HG03442 (cell line): ENCODE results near the gene IKZF1.

ENCODE experiments used
- ATAC-seq: cut with Tn5 transposase; IDR thresholded peaks from one replicate; pipeline ENCODE4 v1.9.1; 2021; ENCODE audit warnings: mild to moderate bottlenecking, moderate library complexity; ENCODE audit not compliant: unreplicated experiment

IKZF1 gene

DNA sequence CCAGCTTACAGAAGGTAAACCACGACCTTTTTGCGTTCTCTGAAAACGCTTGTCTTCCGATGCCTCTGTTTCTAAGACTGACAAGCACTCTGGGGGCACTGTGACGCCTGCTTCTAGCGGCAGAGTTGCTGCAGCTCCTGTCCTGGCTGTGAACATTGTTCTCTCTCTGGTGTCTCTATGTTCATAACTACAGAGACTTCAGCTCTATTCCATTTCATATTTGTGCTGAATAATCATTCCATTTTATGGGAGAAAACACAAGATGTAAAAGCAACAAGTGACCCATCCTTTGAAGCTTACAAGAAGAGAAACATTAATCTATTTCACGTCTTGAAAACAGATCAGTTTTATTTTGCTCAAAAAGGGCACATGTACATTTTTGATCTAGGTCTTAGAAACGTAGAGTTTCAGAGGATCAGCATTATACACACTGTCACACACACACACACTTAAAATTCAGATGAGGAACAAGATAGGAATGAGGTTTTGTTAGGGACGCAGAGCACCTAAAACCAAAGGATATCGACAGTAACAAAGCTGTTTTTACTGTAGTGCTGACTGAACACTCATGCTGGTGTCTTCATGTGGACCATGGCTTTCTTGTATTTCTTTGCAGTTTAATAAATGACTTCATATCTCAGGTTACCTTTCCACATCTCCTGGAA, 3.0 kb downstream of the IKZF1 start:
- no peak for ATAC-seq

DNA sequence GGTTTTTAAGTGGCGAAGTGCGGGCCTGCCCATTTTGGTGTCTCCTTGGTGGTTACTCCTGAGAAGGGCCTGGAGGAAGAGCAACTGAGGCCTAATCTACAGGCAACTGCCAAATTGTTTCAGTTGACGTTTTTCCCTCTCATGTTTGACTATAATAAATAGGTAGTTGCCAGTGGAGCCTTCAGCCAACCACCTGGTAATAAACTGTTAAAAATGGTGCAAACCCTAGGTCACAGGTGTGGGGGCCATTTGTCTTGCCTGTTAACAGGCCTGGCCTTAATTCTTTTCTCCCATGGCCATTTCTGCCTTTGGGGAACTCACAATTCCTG, 3.7 kb downstream of the IKZF1 start:
- ATAC-seq = no peak

DNA sequence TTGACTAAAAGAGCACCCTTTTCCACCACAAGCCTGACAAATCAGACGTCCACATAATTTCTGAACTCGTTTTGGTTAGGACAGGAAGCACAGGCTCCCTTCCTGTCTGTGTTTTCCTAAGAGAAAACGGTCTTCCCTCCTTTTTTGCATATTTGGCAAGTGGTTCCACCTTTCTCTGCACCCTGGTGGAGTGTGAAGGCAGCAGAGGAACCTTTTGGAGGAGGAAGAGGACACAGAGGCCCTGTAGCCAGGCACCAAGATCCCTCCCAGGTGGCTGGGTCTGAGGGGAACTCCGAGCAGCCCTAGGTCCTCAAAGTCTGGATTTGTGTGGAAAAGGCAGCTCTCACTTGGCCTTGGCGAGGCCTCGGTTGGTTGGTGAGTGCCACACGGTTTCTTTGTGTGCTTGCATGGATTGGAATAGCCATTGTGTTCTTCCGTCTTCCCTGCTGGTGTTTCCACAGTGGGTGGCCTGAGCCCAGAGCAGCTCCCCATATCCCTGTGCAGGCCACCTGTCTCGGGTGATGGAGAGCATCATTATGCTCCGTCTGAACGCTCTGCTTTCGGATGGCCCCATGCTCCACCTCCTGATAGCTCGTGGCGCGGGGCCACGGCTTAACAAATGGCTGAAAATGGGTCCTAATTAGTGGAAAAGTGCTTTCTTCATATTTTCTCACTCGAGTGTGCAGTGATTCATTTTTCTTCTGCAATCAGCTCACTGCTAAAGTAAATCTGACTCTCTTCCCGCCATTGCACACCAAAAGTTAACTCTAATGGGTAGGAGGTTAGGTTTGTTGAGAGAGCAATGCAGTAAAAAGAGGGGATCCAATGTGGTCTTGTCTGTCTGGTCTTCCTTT, 4.2 kb downstream of the IKZF1 start:
- no peak for ATAC-seq

DNA sequence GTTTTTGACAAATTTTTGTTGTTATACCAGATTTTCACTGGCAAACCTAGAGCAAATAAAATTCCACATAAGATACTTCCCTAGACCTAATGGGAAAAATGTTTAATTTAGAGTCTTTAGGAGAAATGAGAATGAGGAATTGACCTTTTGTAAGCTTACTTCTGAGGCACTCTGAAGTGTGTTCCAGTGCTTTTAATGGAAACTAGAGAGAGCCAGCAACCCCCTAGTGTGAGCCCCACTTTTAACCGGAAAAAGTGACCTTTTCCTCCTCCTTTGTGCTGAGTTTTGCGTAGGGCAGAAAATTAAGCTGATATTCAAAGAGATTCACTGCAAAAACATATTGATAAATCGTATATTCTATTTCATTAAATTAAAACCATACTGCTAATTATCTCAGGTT, 5.2 kb downstream of the IKZF1 start:
- ATAC-seq = no peak

DNA sequence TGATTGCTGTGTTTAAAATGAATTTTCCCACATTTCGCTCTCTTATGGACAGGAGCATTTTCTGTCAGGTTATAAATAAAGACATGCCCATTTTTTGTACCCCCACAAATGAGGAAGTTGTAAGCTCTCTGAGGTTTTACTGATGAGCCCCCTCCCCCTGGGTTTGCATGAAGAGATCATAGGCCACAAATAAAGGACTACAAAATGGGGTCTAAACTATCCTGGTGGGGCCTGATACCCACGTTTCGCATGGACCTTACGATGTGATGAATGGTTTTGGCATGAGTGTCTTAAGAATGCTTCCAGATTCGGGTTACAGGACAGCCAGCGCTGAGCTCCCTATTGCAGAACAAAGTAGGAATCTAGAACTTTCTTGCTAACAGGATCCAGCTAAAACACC, 5.8 kb downstream of the IKZF1 start:
- no peak for ATAC-seq

DNA sequence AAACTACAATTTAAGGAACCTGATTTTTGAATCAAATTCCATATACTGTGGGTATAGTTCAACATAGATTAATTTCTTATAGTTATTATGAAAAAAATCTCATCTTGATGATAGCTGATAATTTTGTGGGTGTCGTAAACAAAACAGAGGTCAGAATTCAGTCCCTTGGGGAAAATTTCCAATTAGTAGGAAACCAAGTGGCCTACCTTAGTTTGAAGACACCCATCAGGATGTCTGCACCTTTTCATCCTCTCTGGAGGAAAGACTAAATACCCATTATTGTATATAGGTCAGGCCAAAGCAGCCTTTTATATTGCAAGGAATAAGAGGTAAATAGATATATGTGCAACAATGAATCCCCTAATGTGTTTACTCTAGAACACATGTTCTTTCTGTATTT, 6.4 kb downstream of the IKZF1 start:
- no peak for ATAC-seq

DNA sequence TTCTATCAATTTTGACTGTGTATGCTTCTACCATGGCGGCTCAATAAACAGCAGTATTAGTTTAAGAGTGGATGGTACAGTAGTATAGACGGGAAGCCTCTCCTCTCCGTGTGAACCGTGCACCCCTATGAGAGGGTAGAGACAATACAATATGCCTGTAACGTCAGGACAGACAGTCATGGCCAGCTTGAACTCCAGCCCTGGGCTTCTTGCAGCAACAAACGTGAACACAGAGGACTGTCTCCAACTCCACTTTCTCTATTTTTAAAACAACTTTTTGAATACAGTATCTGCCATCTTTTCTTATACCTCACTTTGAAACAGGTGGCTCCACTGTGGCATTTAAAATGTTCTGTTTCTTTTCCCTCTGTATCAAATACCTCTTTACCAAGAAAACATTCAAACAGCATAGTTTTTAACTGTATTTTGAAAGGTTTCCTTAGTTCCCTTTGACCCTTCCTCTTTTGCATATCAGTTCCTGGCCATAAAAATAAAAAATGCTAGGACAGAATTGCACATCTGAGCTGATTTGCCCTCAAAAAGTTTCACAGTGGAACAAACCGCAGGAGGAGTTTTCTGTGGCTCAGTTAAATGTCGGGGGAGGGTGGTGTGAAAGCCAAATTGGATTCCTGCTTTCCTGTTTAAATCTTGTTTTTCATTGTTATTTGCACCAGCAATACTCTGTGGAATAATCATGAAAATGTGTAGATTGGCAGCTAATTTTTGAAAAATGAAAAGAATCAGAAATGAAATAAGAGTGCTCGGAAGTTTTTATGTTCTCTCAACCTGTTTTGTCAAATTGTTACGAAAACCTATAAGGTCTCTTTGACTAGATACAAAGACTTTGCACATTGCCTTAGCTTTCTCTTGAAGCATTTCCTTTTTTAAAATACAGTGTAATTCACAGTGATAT, 8.0 kb downstream of the IKZF1 start:
- no peak for ATAC-seq

DNA sequence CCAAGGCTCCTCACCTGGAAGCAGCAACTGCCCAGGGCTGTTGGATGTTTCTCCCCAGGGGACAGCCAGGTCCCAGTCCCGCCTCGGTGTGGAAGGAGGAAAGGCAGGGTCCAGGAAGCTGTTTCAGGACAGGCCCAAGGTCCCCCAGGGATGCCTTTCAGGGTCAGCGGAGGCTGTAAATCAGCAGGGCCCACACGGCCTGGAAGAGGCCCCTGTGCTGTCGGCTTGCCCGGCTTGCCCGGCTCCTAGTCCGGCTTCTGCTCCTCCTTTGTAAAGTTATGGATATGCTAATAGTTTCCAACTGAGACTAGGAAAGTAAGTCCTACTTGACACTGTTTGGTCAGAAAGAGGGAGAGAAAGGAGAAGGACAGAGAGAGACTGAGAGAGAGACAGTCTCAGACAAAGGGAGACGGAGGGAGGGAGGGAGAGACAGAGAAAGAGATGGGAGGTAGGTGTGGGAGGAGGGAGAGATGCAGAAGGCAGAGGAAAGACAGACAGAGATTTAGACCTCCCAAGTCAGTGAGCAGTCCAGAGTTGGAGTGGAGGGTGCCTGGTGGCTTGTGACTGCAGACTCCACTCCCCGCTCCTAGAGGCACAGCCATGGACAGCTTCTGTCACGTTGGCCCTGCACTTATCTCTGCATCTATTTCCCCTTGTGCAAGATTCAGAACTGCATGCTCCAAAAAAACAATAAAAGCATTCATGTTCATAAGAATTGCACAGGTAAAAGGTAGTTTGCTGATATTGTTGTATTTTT, 10.5 kb downstream of the IKZF1 start:
- ATAC-seq = no peak

DNA sequence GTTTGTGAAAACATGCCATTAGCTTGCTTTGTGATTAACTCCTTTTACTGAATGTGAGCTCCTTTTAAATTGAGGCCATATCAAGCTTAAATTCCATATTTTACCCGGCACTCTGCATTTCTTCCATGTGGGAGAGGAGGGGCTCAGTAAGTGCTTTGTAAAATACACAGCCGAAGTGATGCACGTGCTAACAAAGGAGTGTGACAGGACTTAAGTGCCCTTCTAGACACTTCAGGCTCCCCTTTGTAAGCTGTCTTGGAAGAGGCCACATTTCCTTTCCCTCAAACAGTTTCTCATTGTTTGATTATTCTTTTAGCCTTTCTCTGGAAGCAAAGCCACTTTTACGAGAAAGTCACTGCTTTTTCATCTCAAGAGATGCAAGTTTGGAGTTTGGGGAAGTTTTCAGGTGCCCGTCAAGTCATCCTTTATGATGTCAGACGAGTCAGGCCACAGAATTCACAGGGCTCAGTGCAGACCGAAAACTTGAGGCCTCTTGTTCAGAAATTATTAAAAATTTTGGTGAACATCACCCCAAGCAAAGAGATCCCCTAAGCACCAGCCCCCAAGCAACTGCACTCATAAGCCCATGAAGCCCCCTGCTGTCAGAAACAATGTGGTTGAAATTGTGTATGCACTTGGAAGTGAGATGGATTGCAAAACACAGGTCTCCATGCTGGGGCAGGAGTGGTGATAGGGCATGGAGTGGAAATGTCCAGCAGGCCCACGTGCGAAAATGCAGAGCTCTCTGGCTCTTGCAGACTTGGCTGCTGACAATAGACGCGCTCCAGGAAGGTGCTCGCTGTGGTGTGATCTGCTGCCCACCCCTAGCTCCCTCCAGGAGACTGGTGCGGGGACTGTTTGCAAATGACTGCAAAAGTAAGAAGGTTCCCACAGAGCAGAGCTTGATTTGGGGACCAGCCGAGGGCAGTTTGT, 11.5 kb downstream of the IKZF1 start:
- ATAC-seq = no peak

DNA sequence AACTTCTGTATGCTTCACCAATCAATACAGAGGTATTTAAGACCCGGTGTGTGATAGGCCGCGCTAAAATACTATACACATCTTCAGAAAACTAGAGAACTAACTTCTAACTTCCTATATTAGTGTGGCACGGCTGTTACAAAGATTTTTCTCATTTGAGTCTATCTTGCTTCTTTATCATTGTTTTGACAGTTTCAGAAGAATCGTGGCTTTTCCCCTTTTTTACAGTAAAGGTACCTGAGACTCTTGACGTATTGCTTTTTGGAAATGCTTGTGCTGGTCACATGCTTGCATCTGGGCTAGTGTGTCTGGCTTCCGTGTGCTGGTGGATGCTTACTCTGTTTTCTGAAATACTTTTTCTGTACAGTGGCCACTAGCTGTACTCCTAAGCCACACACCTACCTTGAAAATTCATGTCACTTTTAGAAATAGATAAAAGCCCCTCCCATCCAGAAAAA, 12.7 kb downstream of the IKZF1 start:
- ATAC-seq = peak; percentile 65

DNA sequence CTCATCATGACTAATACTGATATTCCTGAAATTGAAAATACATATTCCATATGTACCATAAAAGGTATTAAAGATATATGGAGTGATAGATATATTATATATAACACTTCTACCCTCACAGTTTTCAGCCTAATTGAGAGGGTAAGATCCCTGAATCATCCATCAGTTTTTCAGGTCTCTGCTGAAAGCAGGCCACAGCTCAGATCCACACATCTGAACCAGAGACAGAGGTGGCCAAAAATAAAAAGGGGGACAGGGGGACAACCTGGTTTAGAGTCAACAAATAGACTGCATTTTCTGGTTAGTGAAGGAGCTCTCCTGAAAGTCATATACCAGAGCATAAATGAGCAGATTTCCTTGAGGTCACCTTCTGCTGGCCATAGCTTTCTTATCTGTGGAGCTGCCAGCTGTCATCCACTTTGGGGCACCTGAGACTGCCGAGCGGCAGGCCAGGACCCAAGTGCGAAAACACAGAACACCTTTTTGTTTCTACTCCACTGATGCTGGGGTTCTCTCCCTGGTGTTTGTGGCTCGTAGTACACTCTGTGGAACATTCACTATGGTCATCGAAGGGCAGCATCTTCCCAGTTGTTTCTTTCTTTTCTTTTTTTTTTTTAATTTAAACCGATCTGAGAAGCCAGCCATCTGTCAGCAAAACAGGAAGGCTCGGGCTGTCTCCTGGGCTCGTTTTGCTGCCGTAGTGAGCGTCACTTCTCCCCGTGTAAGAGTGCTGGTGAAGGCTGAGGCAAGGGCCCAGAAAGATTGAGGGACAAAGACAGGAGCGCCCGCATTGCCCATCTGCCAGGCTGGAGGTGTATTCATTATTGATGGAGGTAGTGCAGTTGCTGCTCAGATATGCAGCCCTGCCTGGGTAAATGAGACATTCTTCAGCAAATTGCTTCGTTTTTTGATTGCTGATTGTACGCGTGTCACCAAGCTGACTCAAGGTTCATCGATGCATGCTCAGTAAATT, 13.5 kb downstream of the IKZF1 start:
- no peak for ATAC-seq

DNA sequence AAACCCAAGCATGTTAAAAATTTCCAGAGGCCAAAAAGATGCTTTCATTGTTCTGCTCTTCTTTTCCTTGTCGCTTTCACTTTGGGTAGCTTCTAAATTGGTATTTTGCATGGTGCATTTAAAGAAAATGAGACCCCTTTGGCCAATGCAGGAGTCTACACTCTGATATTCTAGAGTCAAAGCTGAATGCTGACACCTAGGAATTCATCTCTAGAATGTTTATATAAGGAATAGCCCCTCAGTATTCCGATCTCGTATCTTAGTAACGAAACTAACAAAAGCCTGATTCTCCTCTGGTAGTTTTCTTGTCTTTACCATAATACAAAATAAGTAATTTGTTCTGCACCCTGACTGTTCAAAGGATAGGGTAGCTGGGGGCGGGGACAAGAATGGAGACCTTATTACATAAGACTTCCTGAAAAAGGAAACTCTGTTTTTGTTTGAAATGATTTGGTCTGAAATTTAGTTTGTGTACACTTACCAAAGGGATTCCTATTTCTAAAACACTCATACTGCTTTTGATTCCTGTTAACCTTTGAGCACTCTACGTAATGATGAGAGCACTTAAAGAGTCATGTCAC, 17.1 kb downstream of the IKZF1 start:
- ATAC-seq = no peak

DNA sequence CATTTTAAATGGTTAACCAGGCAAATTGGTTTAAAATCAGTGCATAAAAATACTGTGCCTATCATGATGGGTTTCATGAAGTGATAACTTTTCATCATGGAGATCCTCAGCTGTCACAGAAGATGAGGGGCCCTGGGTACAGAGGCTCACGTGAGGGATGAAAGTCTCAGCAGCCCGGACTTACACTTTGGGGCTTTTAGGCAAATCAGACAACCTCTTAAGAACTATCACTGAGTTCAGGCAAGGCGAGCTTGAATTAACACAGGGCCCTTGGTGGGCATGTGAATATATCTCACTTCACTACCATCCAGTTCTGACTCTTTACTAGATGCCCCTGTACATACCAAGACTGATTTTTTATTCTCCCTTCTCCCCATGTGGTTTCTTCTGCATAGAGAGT, 19.6 kb downstream of the IKZF1 start:
- no peak for ATAC-seq

DNA sequence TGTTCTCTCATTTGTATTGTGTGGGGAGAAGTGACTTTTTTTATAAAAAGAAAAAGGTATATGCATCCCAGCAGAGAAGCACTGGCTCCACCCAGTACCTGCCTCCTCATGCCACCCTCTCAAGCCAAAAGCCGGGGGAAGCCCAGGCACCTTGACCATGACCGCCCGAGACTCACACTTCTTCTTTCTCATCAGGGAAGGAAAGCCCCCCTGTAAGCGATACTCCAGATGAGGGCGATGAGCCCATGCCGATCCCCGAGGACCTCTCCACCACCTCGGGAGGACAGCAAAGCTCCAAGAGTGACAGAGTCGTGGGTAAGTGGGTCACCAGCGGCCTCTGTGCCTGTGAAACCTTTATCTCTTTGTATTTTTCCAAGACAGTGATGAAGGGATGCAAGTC, 22.9 kb downstream of the IKZF1 start:
- ATAC-seq = peak; percentile 38

DNA sequence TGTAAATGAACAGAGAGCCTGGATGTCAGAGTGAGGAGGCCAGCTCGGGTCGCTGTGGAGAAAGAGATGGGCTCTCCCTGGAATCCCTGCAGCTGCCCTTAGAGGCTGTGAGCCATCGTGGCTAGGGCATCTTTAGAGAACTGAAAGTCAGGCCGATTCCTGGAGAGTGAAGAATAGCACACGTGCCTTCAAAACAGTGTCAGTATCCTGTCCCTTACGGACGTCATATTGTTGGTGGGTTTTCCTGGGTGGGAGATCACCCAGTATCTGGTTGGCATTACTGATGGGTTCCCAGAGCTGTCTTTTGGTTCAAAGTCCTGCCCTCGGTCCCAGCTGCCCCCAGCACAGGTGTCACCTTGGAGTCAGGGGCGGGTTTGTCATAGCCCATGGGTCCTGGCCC, 25.3 kb downstream of the IKZF1 start:
- ATAC-seq = peak; percentile 29

DNA sequence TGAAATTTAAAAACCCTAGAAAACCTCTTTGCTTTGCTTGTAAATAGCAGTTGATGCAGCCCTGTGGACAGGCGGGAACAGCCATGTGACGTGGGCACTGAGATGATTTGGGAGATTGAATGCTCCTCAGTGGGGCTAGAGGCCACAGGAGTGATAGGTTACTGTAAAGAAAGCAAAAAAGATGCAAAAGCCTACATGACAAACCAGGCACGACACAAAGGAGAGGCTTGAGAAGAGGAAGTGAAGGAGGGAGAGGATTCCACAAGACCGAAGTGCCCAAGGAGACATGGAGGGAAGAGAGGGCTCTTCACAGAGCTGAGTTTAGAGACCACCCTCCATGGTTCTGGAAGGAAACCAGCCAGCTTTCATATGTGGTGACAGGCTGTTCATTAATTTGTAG, 25.7 kb downstream of the IKZF1 start:
- ATAC-seq = no peak

DNA sequence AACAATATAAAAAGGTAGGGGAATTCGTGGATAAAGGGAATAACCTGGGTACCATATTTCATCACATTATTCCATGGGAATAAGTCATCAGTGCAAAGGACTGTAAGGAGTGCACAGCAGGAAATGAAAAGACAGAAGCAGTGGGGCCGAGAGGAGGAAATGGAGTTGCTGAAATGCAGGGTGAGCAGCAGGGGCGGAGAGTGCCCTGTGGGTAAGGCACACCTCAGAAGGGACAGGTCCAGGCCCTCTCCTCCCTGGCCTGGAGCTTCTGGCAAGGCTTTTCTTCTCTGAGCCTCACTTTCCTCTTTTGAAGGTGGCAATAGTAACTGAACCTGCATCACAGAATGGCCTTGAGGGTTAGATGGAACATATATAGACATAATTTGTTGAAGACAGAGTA, 26.2 kb downstream of the IKZF1 start:
- ATAC-seq = no peak

DNA sequence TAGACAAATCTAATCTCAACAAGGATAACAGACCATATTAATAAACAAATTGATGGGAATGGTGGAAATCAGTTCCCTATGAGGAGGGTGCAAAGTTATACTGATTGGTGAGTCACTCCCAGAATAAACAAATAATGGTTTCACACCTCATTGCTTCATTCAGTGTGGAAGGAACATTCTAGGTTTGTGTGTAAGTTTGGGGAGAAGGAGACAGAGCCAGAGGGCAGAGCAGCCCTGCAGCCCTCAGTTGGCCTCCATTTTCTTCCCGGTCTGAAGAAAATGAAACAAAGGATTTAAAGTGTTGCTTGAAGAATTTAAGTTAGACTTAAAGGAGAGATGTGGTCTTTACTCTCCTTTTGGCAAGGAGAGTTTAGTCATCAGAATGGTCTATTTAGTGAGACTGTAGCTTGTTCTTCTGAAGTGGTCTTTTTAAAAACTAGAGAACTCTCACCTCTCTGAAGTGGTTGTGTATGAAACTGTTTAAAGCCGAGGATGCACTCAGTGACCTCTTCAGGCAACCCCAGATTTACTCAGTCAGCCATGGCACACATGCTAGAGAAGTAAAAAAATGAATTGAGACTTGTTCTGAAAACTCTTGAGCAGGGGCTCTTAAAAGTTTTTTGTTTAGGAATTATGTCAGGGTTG, 27.2 kb downstream of the IKZF1 start:
- peak; percentile 70 for ATAC-seq
